SW480 (cell line): ENCODE results near the gene KIAA0232.
"Not testable (repeated sequence)": the region's sequence is repeated elsewhere in the genome, so short reads cannot be mapped to it uniquely, and the experiment has no call there.

Experiments used
- DNase-seq: peaks from one replicate; pipeline ENCODE4 v3.0.0-alpha.2; 2016; ENCODE audit warnings: low spot score

KIAA0232 gene

DNA sequence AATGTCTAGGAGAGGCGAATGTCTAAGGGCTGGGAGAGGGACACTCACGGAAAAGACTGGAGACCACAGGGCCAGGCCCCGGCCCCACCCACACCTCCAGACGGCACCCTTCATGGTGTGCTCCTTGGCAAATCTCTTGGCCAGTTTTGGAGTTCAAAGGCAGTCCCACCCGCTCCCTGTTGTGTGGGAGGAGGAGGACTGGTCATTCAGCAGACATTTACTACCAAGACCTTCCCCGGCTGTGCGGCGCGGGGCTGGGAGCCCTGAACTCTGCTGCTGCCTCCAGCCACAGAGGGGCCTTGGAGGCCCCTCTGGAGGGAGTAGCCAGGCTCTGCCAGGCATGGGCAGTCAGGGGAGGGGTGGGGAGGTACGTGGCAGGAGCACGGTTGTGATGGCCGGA lies 118.4 kb downstream of the KIAA0232 start:
- peak; percentile 31 for DNase-seq

GRCh38 chr4:6901669-6902317 lies 119.3 kb downstream of the KIAA0232 start:
- DNase-seq: no peak

GRCh38 chr4:6902318-6903042 lies 120.0 kb downstream of the KIAA0232 start:
- DNase-seq: no peak

- DNase-seq: no peak
Observed at GRCh38 chr4:6905516-6906445, 123.3 kb downstream of the KIAA0232 start.

GRCh38 chr4:6906486-6906885 lies 124.0 kb downstream of the KIAA0232 start:
- not testable (repeated sequence) for DNase-seq

DNA sequence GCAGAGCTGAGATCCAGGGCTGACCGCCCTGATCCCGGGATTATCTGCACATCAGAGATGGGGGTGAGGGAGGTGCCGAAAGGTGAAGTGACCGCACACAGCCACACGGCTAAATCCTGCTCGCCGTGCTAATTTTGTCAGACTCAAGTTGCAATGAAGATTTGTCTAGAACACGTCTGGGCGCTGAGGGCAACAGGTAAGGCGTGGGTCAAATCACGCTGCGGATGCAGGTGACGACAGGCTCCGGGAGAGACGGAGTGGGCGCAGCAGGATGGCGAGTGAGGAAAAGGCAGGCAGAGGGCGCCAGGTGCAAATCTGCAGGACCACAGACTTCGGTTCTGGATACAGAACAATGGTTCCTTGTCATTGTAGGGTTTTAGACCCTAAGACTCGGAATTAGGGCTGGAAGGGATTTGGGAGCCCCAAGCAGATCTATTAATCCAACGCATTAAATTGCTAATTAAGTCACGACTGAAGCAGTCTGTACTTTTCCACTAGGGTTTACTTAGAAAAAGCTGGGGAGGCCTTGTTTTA lies 125.2 kb downstream of the KIAA0232 start:
- DNase-seq: no peak

DNA sequence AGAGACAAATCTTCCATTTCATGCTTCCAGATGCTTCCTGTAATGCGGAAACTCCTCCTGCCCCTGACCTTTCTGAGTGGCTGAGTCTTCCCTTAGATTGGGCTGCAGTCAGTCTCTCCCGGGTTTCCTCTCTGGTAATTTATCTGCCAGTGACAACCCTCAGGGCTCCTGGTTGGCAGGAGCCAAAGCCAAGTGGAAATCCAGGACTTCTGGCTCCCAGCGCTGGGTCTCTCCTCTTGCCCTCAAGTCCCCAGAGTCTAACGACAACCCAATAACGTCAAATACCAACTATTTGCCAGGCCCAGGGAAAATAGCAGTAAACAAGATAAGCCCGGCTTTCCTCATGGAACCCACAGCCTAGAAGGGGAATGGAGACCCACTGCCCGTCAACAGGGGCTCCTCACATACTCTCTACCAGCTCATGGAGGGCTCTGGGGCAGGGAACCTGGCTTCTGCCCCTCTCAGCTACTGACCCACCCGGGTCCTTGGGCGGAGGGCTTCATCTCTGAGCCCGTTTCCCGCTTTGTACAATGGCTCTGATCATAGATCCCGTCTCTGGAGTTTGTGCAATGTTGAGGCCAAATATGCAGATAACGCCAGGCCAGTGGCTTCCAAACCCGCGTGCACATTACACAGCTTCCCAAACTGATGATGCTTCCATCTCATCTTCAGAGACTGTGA lies 126.0 kb downstream of the KIAA0232 start:
- DNase-seq: no peak

GRCh38 chr4:6909113-6909969 lies 126.8 kb downstream of the KIAA0232 start, which contains the start of gene TBC1D14:
Gene TBC1D14 (plus strand): TSS chr4:6909826. CDS start chr4:6923390, 13,564 bp downstream.
- peak; percentile 72 for DNase-seq

- no peak for DNase-seq
Observed at GRCh38 chr4:6909970-6910339, 127.4 kb downstream of the KIAA0232 start.

DNA sequence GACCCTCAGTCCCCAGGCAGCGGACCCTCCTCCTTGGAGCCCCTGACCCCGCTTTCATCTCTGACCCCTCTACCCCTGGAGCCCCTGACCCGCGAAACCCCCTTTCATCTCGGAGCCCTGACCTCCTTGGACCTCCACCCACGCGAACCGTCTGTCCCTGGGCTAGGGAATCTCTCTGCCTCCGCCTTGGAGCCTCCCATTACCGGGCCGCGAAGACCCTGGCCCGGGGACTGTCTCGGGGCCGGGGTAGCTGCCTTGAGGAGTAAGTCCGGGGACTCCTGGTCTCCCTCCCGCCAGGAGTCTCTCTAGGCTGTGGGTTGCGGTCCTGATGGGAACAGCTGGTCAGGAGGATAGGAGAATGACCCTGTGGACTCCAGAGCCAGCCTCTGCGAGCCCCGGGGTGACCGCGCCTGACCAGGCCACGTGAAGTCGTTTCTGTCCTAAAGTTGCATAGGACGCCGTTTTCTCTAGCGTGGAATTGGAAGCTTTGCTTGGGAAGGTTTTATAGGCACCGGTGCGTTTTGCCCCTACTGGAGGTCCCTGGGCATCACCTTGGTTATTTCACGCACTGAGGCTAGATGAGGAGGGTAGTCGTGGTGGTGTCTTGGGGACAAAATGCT lies 127.9 kb downstream of the KIAA0232 start:
- DNase-seq: peak; percentile 37

GRCh38 chr4:6910960-6911874 lies 128.7 kb downstream of the KIAA0232 start:
- DNase-seq: no peak

GRCh38 chr4:6911917-6912316 lies 129.4 kb downstream of the KIAA0232 start:
- DNase-seq: not testable (repeated sequence)

DNA sequence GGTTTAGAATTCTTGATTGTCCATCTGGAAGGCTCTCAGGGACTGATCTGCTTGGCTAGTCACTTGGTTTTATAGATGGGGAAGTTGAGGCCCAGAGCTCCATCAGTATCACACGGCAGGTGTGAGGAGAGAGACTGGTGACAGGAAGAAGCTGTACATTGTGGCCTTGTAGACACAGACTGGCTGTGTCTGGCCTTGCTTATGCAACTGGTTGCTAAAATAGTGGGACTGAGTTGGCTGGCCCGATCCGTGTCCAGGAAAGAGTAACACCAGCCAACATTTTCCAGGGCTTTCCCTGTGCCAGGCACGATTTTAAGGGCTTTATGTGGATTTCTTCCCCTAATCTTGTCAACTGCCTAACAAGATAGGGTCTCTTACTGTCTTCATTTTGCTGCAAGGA lies 129.9 kb downstream of the KIAA0232 start:
- no peak for DNase-seq

GRCh38 chr4:6913350-6913905 lies 130.9 kb downstream of the KIAA0232 start:
- no peak for DNase-seq

DNA sequence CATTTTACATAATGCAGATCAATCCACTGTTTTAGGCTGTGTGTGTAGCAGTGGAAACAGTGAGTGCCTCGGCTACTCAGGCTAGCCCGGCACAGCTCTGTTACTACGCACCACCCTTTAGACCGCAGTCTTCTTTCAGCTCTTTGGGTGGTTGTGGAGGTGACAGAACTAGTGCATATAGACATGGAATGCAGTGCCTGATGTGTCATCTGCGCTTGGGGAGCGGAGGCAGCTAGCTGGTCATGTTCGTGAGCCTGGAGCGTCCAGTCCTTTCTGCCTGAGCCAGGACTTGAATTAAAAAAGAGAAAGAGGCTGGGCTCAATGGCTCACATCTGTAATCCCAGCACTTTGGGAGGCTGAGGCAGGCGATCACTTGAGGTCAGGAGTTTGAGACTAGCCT lies 131.9 kb downstream of the KIAA0232 start:
- DNase-seq: no peak

GRCh38 chr4:6915041-6916005 lies 132.8 kb downstream of the KIAA0232 start:
- no peak for DNase-seq

DNA sequence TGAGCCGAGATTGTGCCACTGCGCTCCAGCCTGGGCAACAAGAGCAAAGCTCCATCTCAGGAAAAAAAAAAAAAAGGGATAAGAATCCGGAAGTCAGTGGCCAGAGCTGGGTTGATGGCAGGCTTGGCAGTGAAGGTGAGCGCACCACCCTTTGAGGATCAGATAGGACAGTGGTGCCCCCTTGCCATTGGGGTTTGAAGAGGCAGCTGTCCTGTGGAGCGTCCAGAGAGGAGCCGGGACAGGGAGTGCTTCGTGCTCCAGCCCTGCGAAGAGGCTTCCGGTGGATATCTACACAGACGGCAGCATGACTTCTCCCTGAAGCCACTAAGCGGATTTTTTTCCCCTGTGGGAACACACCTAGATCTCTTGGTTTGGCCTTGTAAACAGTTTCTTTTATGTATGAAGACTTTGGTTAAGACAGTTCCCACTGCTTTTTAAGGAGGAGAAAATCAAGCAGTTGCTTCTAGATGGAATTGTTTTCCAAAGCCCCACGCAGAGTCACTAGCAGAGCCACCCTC lies 133.6 kb downstream of the KIAA0232 start:
- DNase-seq: peak; percentile 44
